ENCODE results near the gene HMGXB3. TPM values are rescaled to one million over a fixed set of nuclear protein-coding genes. Genes with fewer than 3 reads are reported as not detected.

The HMGXB3 gene
- total and polyA plus RNA-seq, 2 of the 13 experiments (the other 11 are each of a cell fraction or from before 2014, with no cell fraction given) = 18.8 to 23.8 TPM

- TF ChIP-seq, protein P1, sequence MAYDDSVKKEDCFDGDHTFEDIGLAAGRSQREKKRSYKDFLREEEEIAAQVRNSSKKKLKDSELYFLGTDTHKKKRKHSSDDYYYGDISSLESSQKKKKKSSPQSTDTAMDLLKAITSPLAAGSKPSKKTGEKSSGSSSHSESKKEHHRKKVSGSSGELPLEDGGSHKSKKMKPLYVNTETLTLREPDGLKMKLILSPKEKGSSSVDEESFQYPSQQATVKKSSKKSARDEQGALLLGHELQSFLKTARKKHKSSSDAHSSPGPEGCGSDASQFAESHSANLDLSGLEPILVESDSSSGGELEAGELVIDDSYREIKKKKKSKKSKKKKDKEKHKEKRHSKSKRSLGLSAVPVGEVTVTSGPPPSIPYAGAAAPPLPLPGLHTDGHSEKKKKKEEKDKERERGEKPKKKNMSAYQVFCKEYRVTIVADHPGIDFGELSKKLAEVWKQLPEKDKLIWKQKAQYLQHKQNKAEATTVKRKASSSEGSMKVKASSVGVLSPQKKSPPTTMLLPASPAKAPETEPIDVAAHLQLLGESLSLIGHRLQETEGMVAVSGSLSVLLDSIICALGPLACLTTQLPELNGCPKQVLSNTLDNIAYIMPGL (CRISPR knock-in tag; IDR thresholded peaks at IDR 0.05; ENCODE audit: borderline replicate concordance in 1 of 2, low read depth in 1 of 2) = peak; percentile 37 to 73
- TF ChIP-seq TMF1 (CRISPR knock-in tag; IDR thresholded peaks at IDR 0.05; ENCODE audit: low read depth) = peak; percentile 71; the same call in 1 of the 2 replicates
- TF ChIP-seq ZNF264 (CRISPR knock-in tag; IDR thresholded peaks at IDR 0.05) = peak; percentile 21; the same call in 1 of the 2 replicates
- peak; percentile 75 for TF ChIP-seq ZFY (CRISPR knock-in tag; IDR thresholded peaks at IDR 0.05)
- TF ChIP-seq, protein P2, sequence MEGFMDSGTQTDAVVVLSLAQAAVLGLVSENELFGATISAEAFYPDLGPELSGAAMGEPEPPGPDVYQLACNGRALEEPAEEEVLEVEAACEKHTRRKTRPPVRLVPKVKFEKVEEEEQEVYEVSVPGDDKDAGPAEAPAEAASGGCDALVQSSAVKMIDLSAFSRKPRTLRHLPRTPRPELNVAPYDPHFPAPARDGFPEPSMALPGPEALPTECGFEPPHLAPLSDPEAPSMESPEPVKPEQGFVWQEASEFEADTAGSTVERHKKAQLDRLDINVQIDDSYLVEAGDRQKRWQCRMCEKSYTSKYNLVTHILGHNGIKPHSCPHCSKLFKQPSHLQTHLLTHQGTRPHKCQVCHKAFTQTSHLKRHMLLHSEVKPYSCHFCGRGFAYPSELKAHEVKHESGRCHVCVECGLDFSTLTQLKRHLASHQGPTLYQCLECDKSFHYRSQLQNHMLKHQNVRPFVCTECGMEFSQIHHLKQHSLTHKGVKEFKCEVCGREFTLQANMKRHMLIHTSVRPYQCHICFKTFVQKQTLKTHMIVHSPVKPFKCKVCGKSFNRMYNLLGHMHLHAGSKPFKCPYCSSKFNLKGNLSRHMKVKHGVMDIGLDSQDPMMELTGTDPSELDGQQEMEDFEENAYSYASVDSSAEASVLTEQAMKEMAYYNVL (CRISPR knock-in tag; IDR thresholded peaks at IDR 0.05; ENCODE audit: borderline replicate concordance) = 0 out of 2 replicates have a peak, but pooled peaks have one; percentile 50
- TF ChIP-seq PHF8 (CRISPR knock-in tag; IDR thresholded peaks at IDR 0.05) = peak; percentile 82
- TF ChIP-seq ZNF543 (CRISPR knock-in tag; IDR thresholded peaks at IDR 0.05) = 0 out of 2 replicates have a peak, but pooled peaks have one; percentile 51
- TF ChIP-seq, protein P3, sequence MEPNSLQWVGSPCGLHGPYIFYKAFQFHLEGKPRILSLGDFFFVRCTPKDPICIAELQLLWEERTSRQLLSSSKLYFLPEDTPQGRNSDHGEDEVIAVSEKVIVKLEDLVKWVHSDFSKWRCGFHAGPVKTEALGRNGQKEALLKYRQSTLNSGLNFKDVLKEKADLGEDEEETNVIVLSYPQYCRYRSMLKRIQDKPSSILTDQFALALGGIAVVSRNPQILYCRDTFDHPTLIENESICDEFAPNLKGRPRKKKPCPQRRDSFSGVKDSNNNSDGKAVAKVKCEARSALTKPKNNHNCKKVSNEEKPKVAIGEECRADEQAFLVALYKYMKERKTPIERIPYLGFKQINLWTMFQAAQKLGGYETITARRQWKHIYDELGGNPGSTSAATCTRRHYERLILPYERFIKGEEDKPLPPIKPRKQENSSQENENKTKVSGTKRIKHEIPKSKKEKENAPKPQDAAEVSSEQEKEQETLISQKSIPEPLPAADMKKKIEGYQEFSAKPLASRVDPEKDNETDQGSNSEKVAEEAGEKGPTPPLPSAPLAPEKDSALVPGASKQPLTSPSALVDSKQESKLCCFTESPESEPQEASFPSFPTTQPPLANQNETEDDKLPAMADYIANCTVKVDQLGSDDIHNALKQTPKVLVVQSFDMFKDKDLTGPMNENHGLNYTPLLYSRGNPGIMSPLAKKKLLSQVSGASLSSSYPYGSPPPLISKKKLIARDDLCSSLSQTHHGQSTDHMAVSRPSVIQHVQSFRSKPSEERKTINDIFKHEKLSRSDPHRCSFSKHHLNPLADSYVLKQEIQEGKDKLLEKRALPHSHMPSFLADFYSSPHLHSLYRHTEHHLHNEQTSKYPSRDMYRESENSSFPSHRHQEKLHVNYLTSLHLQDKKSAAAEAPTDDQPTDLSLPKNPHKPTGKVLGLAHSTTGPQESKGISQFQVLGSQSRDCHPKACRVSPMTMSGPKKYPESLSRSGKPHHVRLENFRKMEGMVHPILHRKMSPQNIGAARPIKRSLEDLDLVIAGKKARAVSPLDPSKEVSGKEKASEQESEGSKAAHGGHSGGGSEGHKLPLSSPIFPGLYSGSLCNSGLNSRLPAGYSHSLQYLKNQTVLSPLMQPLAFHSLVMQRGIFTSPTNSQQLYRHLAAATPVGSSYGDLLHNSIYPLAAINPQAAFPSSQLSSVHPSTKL (CRISPR knock-in tag; IDR thresholded peaks at IDR 0.05) = peak; percentile 52; the same call in 1 of the 2 replicates
- TF ChIP-seq, protein P4, sequence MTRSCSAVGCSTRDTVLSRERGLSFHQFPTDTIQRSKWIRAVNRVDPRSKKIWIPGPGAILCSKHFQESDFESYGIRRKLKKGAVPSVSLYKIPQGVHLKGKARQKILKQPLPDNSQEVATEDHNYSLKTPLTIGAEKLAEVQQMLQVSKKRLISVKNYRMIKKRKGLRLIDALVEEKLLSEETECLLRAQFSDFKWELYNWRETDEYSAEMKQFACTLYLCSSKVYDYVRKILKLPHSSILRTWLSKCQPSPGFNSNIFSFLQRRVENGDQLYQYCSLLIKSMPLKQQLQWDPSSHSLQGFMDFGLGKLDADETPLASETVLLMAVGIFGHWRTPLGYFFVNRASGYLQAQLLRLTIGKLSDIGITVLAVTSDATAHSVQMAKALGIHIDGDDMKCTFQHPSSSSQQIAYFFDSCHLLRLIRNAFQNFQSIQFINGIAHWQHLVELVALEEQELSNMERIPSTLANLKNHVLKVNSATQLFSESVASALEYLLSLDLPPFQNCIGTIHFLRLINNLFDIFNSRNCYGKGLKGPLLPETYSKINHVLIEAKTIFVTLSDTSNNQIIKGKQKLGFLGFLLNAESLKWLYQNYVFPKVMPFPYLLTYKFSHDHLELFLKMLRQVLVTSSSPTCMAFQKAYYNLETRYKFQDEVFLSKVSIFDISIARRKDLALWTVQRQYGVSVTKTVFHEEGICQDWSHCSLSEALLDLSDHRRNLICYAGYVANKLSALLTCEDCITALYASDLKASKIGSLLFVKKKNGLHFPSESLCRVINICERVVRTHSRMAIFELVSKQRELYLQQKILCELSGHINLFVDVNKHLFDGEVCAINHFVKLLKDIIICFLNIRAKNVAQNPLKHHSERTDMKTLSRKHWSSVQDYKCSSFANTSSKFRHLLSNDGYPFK (CRISPR knock-in tag; IDR thresholded peaks at IDR 0.05; ENCODE audit: borderline replicate concordance) = peak; percentile 76; the same call in 1 of the 2 replicates
- peak; percentile 47; the same call in 1 of the 2 replicates for TF ChIP-seq ZBTB38 (CRISPR knock-in tag; IDR thresholded peaks at IDR 0.05)
- 0 out of 2 replicates have a peak, but pooled peaks have one; percentile 45 for TF ChIP-seq ZNF124 (CRISPR knock-in tag; IDR thresholded peaks at IDR 0.05)
- no peak for TF ChIP-seq ZNF883 (CRISPR knock-in tag; IDR thresholded peaks at IDR 0.05; ENCODE audit: not compliant biosample characterization)
- TF ChIP-seq TFDP1 (CRISPR knock-in tag; IDR thresholded peaks at IDR 0.05; ENCODE audit: borderline replicate concordance) = peak; percentile 65; the same call in 1 of the 2 replicates
- TF ChIP-seq TARDBP (CRISPR knock-in tag; IDR thresholded peaks at IDR 0.05) = peak; percentile 58; the same call in 1 of the 2 replicates
Observed at GRCh38 chr5:149960272-149961185, 40.0 kb upstream of the HMGXB3 start, which contains the start of gene SLC26A2 (continued).
